ENCODE measurements around the gene GNG13. TPM values are rescaled to one million over a fixed set of nuclear protein-coding genes. Genes with fewer than 3 reads are reported as not detected.

The GNG13 gene
- total RNA-seq, 1 experiment from 2014 or later = 0.23 TPM

DNA sequence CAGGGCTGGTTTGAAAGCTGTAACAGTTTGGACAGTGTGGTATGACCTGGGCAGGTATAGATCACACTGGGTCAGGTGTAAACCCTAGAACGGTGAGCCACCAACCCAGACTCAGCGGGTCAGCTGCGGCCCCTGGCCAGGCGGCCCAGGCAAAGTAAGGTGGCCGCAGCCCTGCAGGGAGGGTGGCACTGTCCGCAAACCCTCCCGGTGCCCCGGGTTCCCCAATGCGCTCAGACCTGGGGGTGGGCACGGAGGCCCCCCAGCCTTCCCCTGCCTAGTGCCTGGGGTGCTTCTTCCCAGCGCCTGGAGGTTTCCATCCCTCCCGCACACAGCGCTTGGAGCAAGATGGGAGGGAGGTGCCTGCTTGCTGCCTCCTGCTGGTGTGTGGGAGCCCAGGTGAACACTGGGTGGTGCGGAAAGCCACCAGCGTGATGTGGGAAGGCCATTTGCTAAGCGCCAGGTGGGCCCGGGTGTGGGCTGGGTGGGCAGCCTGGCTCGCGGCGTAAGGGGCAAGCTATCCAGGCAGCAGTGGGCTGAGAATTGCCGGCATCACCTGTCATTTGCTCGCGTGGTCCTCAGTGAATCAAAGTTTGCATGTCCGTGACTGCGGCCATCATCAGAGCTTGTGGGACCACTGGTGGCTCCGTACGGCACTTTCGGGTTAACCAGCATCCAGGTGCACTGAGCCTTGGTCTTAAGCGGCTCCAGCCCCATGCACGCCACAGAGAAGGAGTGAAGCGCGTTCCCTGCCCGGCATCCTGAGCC, 47.3 kb upstream of the GNG13 start:
- Histone ChIP-seq H3K27ac (ENCODE audit: low read length) (no peak overlapping the region), H3K4me3 (ENCODE audit: low read depth in 2 of 2, low read length in 2 of 2) (no peak overlapping the region), H3K4me1 (ENCODE audit: control insufficient read depth, insufficient read depth, low read length) (no peaks in the 10 kb centered on the region), H3K27me3 (ENCODE audit: control insufficient read depth, insufficient read depth, low read length) (no peaks in the 10 kb centered on the region), H3K36me3 (ENCODE audit: control insufficient read depth, insufficient read depth, low read length) (no peaks in the 10 kb centered on the region), H3K9me3 (ENCODE audit: control insufficient read depth, insufficient read depth, low read depth, low read length) (no peaks in the 10 kb centered on the region)
- TF ChIP-seq SIN3A (IDR thresholded peaks at IDR 0.05; ENCODE audit: borderline replicate concordance, insufficient read depth, low read depth, low read length) (no peak), REST (IDR thresholded peaks at IDR 0.05; ENCODE audit: insufficient read depth in 1 of 2, low read depth in 2 of 2, low read length in 1 of 2) (no peak), POLR2AphosphoS5 (IDR thresholded peaks at IDR 0.05; ENCODE audit: low read depth, low read length) (no peak), TCF7L2 (IDR thresholded peaks at IDR 0.05; ENCODE audit: low read depth, low read length) (no peak)
- TF ChIP-seq, protein P1, sequence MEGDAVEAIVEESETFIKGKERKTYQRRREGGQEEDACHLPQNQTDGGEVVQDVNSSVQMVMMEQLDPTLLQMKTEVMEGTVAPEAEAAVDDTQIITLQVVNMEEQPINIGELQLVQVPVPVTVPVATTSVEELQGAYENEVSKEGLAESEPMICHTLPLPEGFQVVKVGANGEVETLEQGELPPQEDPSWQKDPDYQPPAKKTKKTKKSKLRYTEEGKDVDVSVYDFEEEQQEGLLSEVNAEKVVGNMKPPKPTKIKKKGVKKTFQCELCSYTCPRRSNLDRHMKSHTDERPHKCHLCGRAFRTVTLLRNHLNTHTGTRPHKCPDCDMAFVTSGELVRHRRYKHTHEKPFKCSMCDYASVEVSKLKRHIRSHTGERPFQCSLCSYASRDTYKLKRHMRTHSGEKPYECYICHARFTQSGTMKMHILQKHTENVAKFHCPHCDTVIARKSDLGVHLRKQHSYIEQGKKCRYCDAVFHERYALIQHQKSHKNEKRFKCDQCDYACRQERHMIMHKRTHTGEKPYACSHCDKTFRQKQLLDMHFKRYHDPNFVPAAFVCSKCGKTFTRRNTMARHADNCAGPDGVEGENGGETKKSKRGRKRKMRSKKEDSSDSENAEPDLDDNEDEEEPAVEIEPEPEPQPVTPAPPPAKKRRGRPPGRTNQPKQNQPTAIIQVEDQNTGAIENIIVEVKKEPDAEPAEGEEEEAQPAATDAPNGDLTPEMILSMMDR (IDR thresholded peaks at IDR 0.05) = no peak
- intact Hi-C loops (cut with micrococcal nuclease; ENCODE audit: unreplicated experiment) = no loop called here
- in situ Hi-C loops (cut with HindIII; ENCODE audit: low pct_unique_long_range_greater_than_20kb, low sequenced_read_pairs) = no loop called here
- ChIA-PET CTCF (no interaction called here), POLR2A (no interaction called here)
- no TSS peak for BruUV-seq (replicated peaks)
- DNase-seq (ENCODE audit: low read depth, low spot score) (no peak), ATAC-seq (no peak)

GRCh38 chr16:847151-847550, 46.6 kb upstream of the GNG13 start:
- TF ChIP-seq SIN3A (IDR thresholded peaks at IDR 0.05; ENCODE audit: borderline replicate concordance, insufficient read depth, low read depth, low read length) (no peak), REST (IDR thresholded peaks at IDR 0.05; ENCODE audit: insufficient read depth in 1 of 2, low read depth in 2 of 2, low read length in 1 of 2) (no peak), POLR2AphosphoS5 (IDR thresholded peaks at IDR 0.05; ENCODE audit: low read depth, low read length) (no peak), TCF7L2 (IDR thresholded peaks at IDR 0.05; ENCODE audit: low read depth, low read length) (no peak)
- TF ChIP-seq, protein P1 (IDR thresholded peaks at IDR 0.05) = no peak
- ATAC-seq = no peak
- Histone ChIP-seq H3K36me3 (ENCODE audit: control insufficient read depth, insufficient read depth, low read length) (no peaks in the 10 kb centered on the region), H3K9me3 (ENCODE audit: control insufficient read depth, insufficient read depth, low read depth, low read length) (no peaks in the 10 kb centered on the region), H3K4me3 (ENCODE audit: low read depth in 2 of 2, low read length in 2 of 2) (no peak overlapping the region), H3K4me1 (ENCODE audit: control insufficient read depth, insufficient read depth, low read length) (no peaks in the 10 kb centered on the region), H3K27me3 (ENCODE audit: control insufficient read depth, insufficient read depth, low read length) (no peaks in the 10 kb centered on the region), H3K27ac (ENCODE audit: low read length) (no peak overlapping the region)
- in situ Hi-C loops (cut with HindIII; ENCODE audit: low pct_unique_long_range_greater_than_20kb, low sequenced_read_pairs) = no loop called here
- no TSS peak for BruUV-seq (replicated peaks)
- DNase-seq (ENCODE audit: low read depth, low spot score) = no peak
- intact Hi-C loops (cut with micrococcal nuclease; ENCODE audit: unreplicated experiment) = no loop called here
- ChIA-PET POLR2A (no interaction called here), CTCF (no interaction called here)

All from Panc1 (cell line).